HG03280 (cell line): ENCODE data around the gene COTL1.

ENCODE experiments used
- ATAC-seq: cut with Tn5 transposase; IDR thresholded peaks from one replicate; pipeline ENCODE4 v1.9.1; 2021; ENCODE audit warnings: mild to moderate bottlenecking, moderate library complexity; ENCODE audit not compliant: unreplicated experiment

The COTL1 gene

GRCh38 chr16:84597931-84598351 lies 19.9 kb downstream of the COTL1 start:
- no peak for ATAC-seq

GRCh38 chr16:84597528-84597896 lies 20.4 kb downstream of the COTL1 start:
- no peak for ATAC-seq

- no peak for ATAC-seq
Observed at GRCh38 chr16:84596801-84597527, 20.9 kb downstream of the COTL1 start.

GRCh38 chr16:84596161-84596560 lies 21.7 kb downstream of the COTL1 start:
- ATAC-seq, result no peak

GRCh38 chr16:84595052-84595481 lies 22.8 kb downstream of the COTL1 start:
- ATAC-seq, result no peak

- peak; percentile 6 for ATAC-seq
Observed at GRCh38 chr16:84594725-84595038, 23.2 kb downstream of the COTL1 start.

GRCh38 chr16:84593825-84594724 lies 23.8 kb downstream of the COTL1 start:
- ATAC-seq, result peak; percentile 74

GRCh38 chr16:84592718-84593117 lies 25.2 kb downstream of the COTL1 start:
- ATAC-seq, result no peak

GRCh38 chr16:84589975-84590719 lies 27.7 kb downstream of the COTL1 start:
- no peak for ATAC-seq

GRCh38 chr16:84588991-84589390 lies 28.9 kb downstream of the COTL1 start:
- no peak for ATAC-seq

- peak; percentile 59 for ATAC-seq
Observed at GRCh38 chr16:84585886-84586285, 32.0 kb downstream of the COTL1 start.

- no peak for ATAC-seq
Observed at GRCh38 chr16:84585467-84585866, 32.4 kb downstream of the COTL1 start.

GRCh38 chr16:84584678-84585077 lies 33.2 kb downstream of the COTL1 start:
- no peak for ATAC-seq

- ATAC-seq, result no peak
Observed at GRCh38 chr16:84583995-84584394, 33.9 kb downstream of the COTL1 start.

- ATAC-seq, result no peak
Observed at GRCh38 chr16:84582958-84583516, 34.8 kb downstream of the COTL1 start.

- ATAC-seq, result no peak
Observed at GRCh38 chr16:84581158-84581557, 36.7 kb downstream of the COTL1 start.

GRCh38 chr16:84579936-84580335 lies 37.9 kb downstream of the COTL1 start:
- ATAC-seq, result no peak

- ATAC-seq, result no peak
Observed at GRCh38 chr16:84578538-84579126, 39.2 kb downstream of the COTL1 start.

- ATAC-seq, result no peak
Observed at GRCh38 chr16:84577034-84577803, 40.7 kb downstream of the COTL1 start.

GRCh38 chr16:84575914-84576313 lies 42.0 kb downstream of the COTL1 start:
- no peak for ATAC-seq
